ENCODE data around the gene CEL.
A peak's percentile ranks its signal among the peaks of the same experiment; 100 is the strongest.
"Not testable (repeated sequence)": the region's sequence is repeated elsewhere in the genome, so short reads cannot be mapped to it uniquely, and the experiment has no call there.

The CEL gene

DNA sequence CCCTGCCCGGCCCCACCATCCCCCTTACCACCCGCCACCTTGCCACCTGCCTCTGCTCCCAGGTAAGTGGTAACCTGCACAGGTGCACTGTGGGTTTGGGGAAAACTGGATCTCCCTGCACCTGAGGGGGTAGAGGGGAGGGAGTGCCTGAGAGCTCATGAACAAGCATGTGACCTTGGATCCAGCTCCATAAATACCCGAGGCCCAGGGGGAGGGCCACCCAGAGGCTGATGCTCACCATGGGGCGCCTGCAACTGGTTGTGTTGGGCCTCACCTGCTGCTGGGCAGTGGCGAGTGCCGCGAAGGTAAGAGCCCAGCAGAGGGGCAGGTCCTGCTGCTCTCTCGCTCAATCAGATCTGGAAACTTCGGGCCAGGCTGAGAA lies at the start of gene CEL:
TSS of gene CEL (plus strand) at position 218 of the 382 bp plus-strand sequence. CDS start at position 240, 22 bp downstream.
- DNase-seq (ENCODE audit: low spot score), result not testable (repeated sequence)

DNA sequence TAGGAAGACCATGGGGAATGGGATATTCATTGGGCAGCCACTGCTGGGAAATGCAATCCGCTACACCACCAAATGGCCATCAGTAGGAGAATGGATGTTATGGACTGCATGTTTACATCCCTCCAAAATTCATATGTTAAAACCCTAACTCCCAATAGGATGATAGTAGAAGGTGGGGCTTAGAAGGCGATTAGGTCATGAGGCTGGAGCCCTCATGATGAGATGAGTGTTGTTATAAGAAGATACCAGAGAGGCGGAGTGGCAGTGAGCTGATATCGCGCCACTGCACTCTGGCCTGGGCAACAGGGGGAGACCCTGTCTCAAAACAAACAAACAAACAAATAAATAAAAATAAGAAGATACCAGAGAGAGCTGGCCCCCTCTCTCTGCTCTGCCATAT lies 47.1 kb upstream of the CEL start:
- DNase-seq (ENCODE audit: low spot score), result no peak

GRCh38 chr9:133023117-133023890 lies 38.5 kb upstream of the CEL start:
- DNase-seq (ENCODE audit: low spot score), result no peak

DNA sequence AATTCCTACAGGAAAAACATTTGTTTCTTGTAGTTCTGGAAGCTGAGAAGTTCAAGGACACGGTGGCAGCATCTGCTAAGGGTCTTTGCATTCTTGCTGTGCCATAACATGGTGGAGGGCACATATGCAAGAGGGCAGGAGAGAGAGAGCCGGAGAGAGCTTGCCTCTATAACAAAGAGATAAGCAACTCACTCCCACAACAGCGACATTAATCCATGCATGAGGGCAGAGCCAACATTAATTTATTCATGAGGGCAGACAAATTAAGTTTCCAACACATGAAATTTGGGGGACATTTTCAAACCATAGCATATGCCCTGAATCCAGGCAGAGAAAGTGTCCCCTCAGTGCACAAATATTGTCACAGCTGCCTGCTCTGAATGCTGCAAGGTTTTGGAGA lies 35.4 kb upstream of the CEL start:
- DNase-seq (ENCODE audit: low spot score), result no peak

DNA sequence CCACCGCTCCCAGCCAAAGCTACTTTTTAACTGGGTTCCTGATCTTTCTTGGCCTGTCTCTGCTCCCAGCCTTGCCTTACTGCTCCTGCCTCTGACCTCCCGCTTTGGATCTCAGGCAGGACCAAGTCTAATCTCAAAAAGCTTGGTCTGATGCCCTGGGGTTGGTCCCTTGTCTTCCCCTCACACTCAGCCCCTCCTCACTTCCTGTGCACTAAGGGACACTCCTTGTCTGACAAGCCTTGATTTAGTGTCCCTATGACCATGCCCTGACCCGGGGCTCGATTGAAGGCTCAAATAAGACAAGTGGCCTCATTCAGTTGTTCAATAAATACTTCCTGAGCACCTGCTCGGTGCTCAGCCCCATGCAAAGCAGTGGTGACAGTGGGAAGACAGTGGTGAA lies 34.6 kb upstream of the CEL start:
- no peak for DNase-seq (ENCODE audit: low spot score)

GRCh38 chr9:133028221-133028620 lies 33.6 kb upstream of the CEL start:
- DNase-seq (ENCODE audit: low spot score), result no peak

DNA sequence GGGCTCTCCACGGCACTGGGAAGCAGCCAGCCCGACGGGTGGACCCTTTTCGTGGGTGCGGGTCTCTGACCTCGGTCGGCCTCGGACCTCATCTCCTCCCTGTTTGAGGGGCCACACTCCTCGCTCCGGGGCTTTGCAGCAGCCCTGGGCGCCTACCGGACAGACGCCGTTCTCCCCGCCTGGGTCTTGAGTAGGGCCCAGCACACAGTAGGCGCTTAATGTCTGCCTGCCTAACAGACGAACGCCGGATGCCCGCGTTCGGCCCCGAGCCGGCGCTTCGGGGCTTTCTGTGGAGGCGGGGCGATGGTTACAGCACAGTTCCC lies 31.8 kb upstream of the CEL start:
- DNase-seq (ENCODE audit: low spot score), result peak; percentile 27

- peak; percentile 100 for DNase-seq (ENCODE audit: low spot score)
Observed at GRCh38 chr9:133030317-133031129, 31.3 kb upstream of the CEL start, which contains the start of gene GTF3C5. Gene GTF3C5, plus strand, starts transcription at chr9:133030997. Its CDS starts 15 bp downstream, at chr9:133031012.

DNA sequence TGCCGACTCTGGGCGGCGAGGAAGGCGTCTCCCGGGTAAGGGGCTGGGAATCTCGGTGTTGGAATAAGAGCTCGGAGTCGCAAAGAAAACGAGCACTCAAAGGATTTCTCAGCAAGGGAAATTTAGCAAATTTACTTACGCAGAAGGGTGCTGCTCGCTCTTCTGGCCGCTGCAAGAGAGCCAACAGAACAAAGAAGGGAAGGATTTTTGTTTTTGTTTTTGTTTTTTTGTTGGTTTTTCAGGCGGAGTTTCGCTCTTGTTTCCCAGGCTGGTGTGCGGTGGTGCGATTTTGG lies 30.7 kb upstream of the CEL start:
- DNase-seq (ENCODE audit: low spot score), result no peak

- no peak for DNase-seq (ENCODE audit: low spot score)
Observed at GRCh38 chr9:133031496-133031911, 30.3 kb upstream of the CEL start.

DNA sequence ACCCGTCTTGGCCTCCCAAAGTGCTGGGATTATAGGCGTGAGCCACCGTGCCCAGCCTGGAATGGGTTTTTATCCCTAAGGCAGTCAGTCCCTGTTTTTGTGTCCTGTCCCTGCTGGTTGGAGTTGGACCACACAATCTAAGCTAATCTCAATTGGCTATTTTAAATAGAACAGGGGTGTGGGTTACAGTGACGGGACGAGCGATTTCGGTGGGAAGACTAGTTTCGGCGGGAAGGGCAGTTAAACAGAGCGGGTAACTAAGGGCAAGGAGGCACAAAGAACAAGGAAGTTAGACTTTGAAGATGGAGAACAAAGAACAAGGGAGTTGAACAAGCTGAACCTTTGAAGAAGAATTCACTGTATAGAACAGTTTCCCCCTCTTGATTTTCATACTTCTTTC lies 29.6 kb upstream of the CEL start:
- no peak for DNase-seq (ENCODE audit: low spot score)

- no peak for DNase-seq (ENCODE audit: low spot score)
Observed at GRCh38 chr9:133035669-133036068, 26.1 kb upstream of the CEL start.

- DNase-seq (ENCODE audit: low spot score), result no peak
Observed at GRCh38 chr9:133037775-133038515, 23.8 kb upstream of the CEL start.

GRCh38 chr9:133040892-133041479 lies 20.8 kb upstream of the CEL start:
- DNase-seq (ENCODE audit: low spot score), result not testable (repeated sequence)

DNA sequence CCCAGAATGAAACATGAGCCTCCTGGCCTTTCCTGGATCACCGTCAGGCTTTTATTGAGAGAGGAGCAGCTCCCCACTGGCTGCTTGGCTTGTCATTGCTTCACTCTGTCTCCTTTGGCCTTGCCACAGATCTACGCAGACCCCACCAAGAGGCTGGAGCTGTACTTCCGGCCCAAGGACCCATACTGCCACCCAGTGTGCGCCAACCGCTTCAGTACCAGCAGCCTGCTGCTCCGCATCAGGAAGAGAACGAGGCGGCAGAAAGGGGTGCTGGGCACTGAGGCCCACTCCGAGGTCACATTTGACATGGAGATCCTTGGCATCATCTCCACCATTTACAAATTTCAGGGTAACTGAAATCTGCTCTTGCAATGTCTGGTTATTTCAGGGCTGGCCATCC lies 19.8 kb upstream of the CEL start:
- DNase-seq (ENCODE audit: low spot score), result no peak

DNA sequence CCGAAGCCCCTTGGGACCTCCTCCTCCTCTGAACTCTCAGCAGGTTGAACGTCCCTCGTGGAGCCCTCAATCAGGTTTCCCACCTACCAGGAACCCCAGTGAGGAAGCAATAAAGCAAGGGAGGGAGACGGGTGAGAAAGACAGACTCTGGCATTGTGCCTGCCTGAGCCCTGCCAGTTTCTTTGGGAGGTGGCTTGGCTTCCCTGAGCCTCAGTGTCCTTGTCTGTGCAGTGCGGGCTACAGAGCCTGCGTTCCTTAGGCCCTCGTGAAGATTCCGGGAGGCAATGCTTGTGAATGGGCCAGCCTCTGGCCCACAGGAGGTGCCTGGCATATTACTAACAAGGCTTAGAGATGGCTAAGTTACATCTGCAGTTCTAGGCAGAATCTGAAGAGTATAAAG lies 19.1 kb upstream of the CEL start:
- no peak for DNase-seq (ENCODE audit: low spot score)

GRCh38 chr9:133043449-133044035 lies 18.2 kb upstream of the CEL start:
- no peak for DNase-seq (ENCODE audit: low spot score)

GRCh38 chr9:133044125-133044524 lies 17.7 kb upstream of the CEL start:
- DNase-seq (ENCODE audit: low spot score), result no peak

DNA sequence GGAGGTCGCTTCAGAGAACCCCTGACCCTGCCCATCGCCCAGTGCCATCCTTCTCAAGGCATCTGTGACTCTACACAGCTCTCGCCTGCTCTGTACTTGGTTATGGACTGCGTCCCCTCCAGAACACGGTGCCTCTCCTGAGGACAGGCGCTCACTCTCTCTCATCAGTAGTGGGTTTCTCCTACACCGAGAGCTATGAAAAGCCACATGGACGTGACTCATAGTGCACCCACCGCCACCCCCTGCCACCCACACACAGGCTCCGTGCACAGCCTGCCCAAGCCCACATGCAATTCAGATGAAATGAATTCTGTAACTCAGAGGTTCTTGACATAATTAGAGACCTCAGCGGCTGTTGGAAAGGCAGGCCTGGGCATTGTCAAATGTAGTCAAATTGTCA lies 17.1 kb upstream of the CEL start:
- no peak for DNase-seq (ENCODE audit: low spot score)

- no peak for DNase-seq (ENCODE audit: low spot score)
Observed at GRCh38 chr9:133045132-133045531, 16.6 kb upstream of the CEL start.

GRCh38 chr9:133046196-133046899 lies 15.4 kb upstream of the CEL start:
- DNase-seq (ENCODE audit: low spot score), result no peak

DNA sequence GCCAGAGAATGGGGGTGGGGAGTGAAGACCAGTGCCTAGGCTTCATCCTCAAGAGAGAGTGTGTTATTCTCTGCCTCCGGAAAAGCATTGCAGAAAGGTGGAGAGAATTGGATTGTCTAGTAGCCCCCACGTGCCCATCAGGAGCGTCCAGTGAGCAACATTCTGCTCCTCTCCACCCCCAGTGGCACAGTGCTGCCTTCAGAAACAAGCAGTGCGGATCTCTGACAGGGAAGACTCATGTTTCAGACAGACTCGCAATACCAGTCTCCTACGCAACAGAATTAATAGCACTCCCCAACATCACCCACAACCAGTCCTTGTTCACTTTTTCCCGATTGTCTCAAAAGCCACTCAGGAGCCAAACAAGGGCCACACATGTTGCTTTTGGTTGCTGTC lies 14.9 kb upstream of the CEL start:
- DNase-seq (ENCODE audit: low spot score), result no peak

Data from COLO829 (cell line).